ENCODE data around the gene HS3ST6. TPM values are rescaled to one million over a fixed set of nuclear protein-coding genes. Genes with fewer than 3 reads are reported as not detected.
A peak's percentile ranks its signal among the peaks of the same experiment; 100 is the strongest.

HS3ST6 gene
- total and polyA plus RNA-seq, 2 donors (not counting 3 experiments of a cell fraction or from before 2014, with no cell fraction given) = not detected

DNA sequence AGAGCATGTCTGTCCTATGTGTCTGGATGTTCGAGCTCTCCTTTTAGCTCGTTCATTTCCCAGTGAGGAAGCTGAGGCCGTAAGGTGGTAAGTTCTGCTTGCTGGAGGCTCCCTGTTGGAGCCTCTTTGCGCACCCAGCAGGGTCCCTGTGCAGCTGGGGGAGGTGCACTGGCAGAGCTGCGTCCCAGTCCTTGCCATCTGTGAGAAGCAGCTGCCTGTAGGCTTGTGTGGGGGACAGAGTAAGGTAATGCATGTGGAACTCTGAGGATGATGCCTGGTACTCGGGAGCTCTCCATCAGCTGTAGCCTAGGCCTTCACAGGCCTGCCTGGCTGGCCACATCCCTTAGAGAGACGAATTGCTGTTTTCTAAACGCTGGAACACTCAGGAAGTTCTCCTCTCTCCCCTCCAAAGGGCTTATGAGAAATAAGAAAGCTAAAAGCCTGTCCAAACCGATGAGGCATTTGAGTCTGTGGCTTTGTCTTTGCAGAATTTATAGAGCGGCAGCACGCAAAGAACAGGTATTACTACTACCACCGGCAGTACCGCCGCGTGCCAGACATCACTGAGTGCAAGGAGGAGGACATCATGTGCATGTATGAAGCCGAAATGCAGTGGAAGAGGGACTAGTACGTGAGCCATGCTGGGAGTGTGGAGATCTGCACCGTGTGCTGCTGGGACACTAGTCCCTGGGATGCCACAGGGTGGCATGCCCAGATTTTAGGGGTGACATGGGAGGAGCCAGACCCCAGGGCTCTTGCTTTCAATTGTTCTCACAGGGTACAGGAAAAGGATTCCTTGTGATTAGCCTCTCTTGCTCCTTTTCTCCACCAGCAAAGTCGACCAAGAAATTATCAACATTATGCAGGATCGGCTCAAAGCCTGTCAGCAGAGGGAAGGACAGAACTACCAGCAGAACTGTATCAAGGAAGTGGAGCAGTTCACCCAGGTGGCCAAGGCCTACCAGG is 42.7 kb upstream of the HS3ST6 start:
- BruUV-seq (replicated peaks) = no TSS peak
- no peak for TF ChIP-seq EZH2 (IDR thresholded peaks at IDR 0.05; ENCODE audit: borderline replicate concordance, low read depth, low read length, severe bottlenecking)
- TF ChIP-seq CTCF (IDR thresholded peaks at IDR 0.05; ENCODE audit: extremely low read depth in 1 of 2, insufficient read depth in 1 of 2, low read depth in 1 of 2, low read length in 2 of 2) = no peak
- TF ChIP-seq GATA2 (IDR thresholded peaks at IDR 0.05; ENCODE audit: insufficient read depth, insufficient read length, low read depth, low read length) = no peak
- peak; percentile 74 for TF ChIP-seq POLR2AphosphoS5 (IDR thresholded peaks at IDR 0.05; ENCODE audit: insufficient read depth, low read depth, low read length)
- TF ChIP-seq, protein P1, sequence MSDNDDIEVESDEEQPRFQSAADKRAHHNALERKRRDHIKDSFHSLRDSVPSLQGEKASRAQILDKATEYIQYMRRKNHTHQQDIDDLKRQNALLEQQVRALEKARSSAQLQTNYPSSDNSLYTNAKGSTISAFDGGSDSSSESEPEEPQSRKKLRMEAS (IDR thresholded peaks at IDR 0.05; ENCODE audit: insufficient read depth, insufficient read length) = no peak
- TF ChIP-seq MYC (IDR thresholded peaks at IDR 0.05; ENCODE audit: low read depth, low read length) = no peak
- no peak for TF ChIP-seq JUN (IDR thresholded peaks at IDR 0.05; ENCODE audit: borderline replicate concordance, insufficient read depth, insufficient read length, low read depth)
- peak; percentile 93 for TF ChIP-seq POLR2A (IDR thresholded peaks at IDR 0.05; ENCODE audit: low read depth, low read length)
- no peak for TF ChIP-seq FOS (IDR thresholded peaks at IDR 0.05; ENCODE audit: borderline replicate concordance, insufficient read depth, low read length)
- peak overlapping the region in 1 of 3 experiments; percentile 63 for H3K4me3 ChIP-seq (replicated peaks in 1 of 3; ENCODE audit: insufficient read depth in 1 of 3, low read depth in 1 of 3, low read length in 3 of 3)
- ChIA-PET POLR2A (interaction anchor here (0.6 kb wide), 1 partner anchor 87 kb away, joined by 7 read pairs; no protein-coding TSS in a partner anchor), CTCF (interaction anchor here (0.6 to 2.2 kb wide), 3 partner anchors 15 to 180 kb away, joined by 4 to 9 read pairs (median 4); no protein-coding TSS in a partner anchor)
- no peaks in the 10 kb centered on the region for H3K27me3 ChIP-seq (ENCODE audit: control insufficient read depth in 2 of 2, insufficient read depth in 2 of 2, low read length in 2 of 2)
- H3K4me1 ChIP-seq (ENCODE audit: control insufficient read depth, extremely low read depth, insufficient read depth, low read length) = peaks cover 26% of the 10 kb centered on the region
- H3K9me1 ChIP-seq (replicated peaks; ENCODE audit: control insufficient read depth, extremely low read depth, insufficient read depth, low read length) = no peaks in the 10 kb centered on the region
- peaks cover 8 to 17% of the 10 kb centered on the region in 2 experiments for H3K36me3 ChIP-seq (ENCODE audit: control insufficient read depth in 2 of 2, extremely low read depth in 1 of 2, insufficient read depth in 2 of 2, low read length in 2 of 2)
- no peak overlapping the region for H3K9ac ChIP-seq (replicated peaks; ENCODE audit: extremely low read depth, insufficient read depth, low read length)
- H4K20me1 ChIP-seq (replicated peaks; ENCODE audit: control insufficient read depth, extremely low read depth, insufficient read depth, low read length) = no peaks in the 10 kb centered on the region
- DNase-seq (ENCODE audit: low read depth, low spot score) = peak; percentile 39
- no peak overlapping the region for H2AFZ ChIP-seq (ENCODE audit: low read depth, low read length)
- H3K9me3 ChIP-seq (replicated peaks; ENCODE audit: control insufficient read depth, insufficient read depth, low read length) = no peaks in the 10 kb centered on the region
- H3K79me2 ChIP-seq (ENCODE audit: control insufficient read depth, insufficient read depth, low read length) = peaks cover 49% of the 10 kb centered on the region
- no peak overlapping the region for H3K27ac ChIP-seq (ENCODE audit: insufficient read depth, low read depth, low read length)
- FAIRE-seq = peak; percentile 64
- H3K4me2 ChIP-seq (ENCODE audit: insufficient read depth, low read length) = peak overlapping the region; percentile 76
- intact Hi-C loops (cut with micrococcal nuclease) (no loop called here), dilution Hi-C loops (cut with MboI; ENCODE audit: extremely low pct_ligation_motif_present, low sequenced_read_pairs) (no loop called here)
